Muscle layer of duodenum (tissue), 2 donors: ENCODE measurements around the gene BRME1.

Experiments used
- H3K27ac ChIP-seq: one replicate; pipeline ENCODE4 v1.7.0; 2013; ENCODE audit warnings: mild to moderate bottlenecking, low read length
- H3K27me3 ChIP-seq: one replicate; pipeline ENCODE4 v1.7.0; 2013; ENCODE audit warnings: low read depth, mild to moderate bottlenecking, control low read depth, low read length
- H3K36me3 ChIP-seq, 2 donors: one replicate each; pipeline ENCODE4 v1.7.0; 2013; ENCODE audit warnings: low read length in 2 of 2, control low read depth in 1 of 2, mild to moderate bottlenecking in 1 of 2; ENCODE audit not compliant: insufficient read depth in 2 of 2, control insufficient read depth in 1 of 2
- H3K4me1 ChIP-seq, 2 donors: one replicate each; pipeline ENCODE4 v1.7.0; 2013; ENCODE audit warnings: low read length in 2 of 2, mild to moderate bottlenecking in 2 of 2, control low read depth in 1 of 2, moderate library complexity in 1 of 2; ENCODE audit not compliant: insufficient read depth in 2 of 2, control insufficient read depth in 1 of 2
- H3K4me3 ChIP-seq, 2 donors: one replicate each; pipeline ENCODE4 v1.7.0; 2013; ENCODE audit warnings: low read length in 2 of 2, low read depth in 1 of 2, mild to moderate bottlenecking in 1 of 2
- H3K9me3 ChIP-seq, 2 donors: one replicate each; pipeline ENCODE4 v1.7.0; 2013; ENCODE audit warnings: low read length in 2 of 2, control low read depth in 1 of 2, mild to moderate bottlenecking in 1 of 2; ENCODE audit not compliant: control insufficient read depth in 1 of 2
- donor health status: healthy.

The BRME1 gene

DNA sequence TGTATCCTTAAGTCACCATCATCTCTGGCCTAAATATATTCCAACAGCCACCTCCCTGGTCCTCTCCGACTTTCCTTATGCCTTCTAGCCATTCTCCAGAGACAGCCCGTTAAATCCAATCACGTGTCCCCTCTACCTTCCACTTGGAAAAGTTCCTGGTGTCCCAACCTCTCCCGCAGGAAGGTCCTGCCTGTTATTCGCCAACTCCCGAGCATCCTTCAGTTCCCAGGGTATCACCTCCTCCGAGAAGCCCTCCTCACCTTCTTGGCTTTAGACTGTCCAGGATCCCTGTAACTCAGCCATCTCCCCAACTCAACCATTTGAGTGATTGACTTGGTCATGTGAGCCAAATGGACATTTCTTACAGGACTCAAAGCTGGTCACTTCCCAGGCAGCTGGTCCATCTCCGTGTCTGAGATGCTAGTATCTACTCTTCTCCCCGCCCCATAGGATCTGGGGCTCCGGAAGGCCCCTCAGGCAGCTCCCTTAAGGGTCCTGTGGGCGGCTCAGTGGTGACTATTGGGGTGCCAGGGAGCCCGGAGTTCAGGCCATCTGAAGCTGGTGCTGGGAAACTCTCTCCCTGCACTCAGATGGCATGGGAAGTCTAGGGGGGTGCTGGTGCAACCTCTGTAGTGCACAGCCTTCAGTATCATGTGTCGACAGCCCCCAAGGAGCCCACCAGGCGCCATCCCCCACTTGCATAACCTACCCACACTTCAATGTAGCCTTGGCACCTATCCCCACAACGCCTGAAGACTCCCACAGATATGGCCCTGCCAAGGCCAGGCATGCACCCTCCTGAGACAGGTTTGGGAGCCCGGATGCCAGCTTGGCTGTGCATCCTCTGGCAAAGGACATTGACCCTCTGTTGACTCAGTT lies 56.9 kb downstream of the BRME1 start:
- H3K27me3 ChIP-seq = no peaks in the 10 kb centered on the region
- peaks cover 9 to 27% of the 10 kb centered on the region in 2 donors for H3K4me1 ChIP-seq
- H3K27ac ChIP-seq = peak overlapping the region; percentile 84
- H3K9me3 ChIP-seq = no peaks in the 10 kb centered on the region
- H3K4me3 ChIP-seq = peak overlapping the region in 1 of 2 donors; percentile 6
- peaks cover 0 to 26% of the 10 kb centered on the region in 2 donors for H3K36me3 ChIP-seq

DNA sequence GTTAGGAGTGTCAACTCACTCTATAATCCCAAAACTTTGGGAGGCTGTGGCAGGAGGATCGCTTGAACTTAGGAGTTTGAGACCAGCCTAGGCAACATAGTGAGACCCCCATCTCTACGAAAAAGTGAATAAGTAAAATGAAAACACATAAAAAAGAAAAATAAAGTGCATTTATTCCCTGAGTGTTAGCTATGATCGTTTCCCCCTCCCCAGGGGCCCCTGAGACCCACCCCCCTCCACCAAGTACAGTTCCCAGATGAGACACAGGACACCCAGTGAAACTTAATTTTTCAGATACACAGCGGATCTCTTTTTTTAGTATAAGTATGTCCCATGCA lies 57.6 kb downstream of the BRME1 start:
- H3K4me3 ChIP-seq = no peak overlapping the region
- H3K27me3 ChIP-seq = no peaks in the 10 kb centered on the region
- H3K9me3 ChIP-seq = no peaks in the 10 kb centered on the region
- peaks cover 14 to 34% of the 10 kb centered on the region in 2 donors for H3K4me1 ChIP-seq
- peak overlapping the region; percentile 99 for H3K27ac ChIP-seq
- H3K36me3 ChIP-seq = peaks cover 0 to 26% of the 10 kb centered on the region in 2 donors

- Histone ChIP-seq H3K4me1 (peaks cover 17 to 38% of the 10 kb centered on the region in 2 donors), H3K4me3 (peak overlapping the region; percentile 33 to 60), H3K27me3 (no peaks in the 10 kb centered on the region), H3K9me3 (no peaks in the 10 kb centered on the region), H3K27ac (peak overlapping the region; percentile 99), H3K36me3 (peaks cover 0 to 29% of the 10 kb centered on the region in 2 donors)
These were observed 58.2 kb downstream of the BRME1 start for GRCh38 chr19:13847407-13848339.

GRCh38 chr19:13846557-13847406 lies 59.1 kb downstream of the BRME1 start:
- peaks cover 0 to 29% of the 10 kb centered on the region in 2 donors for H3K36me3 ChIP-seq
- H3K4me3 ChIP-seq = peak overlapping the region; percentile 33 to 60
- no peaks in the 10 kb centered on the region for H3K27me3 ChIP-seq
- peak overlapping the region; percentile 99 for H3K27ac ChIP-seq
- H3K9me3 ChIP-seq = no peaks in the 10 kb centered on the region
- H3K4me1 ChIP-seq = peaks cover 17 to 38% of the 10 kb centered on the region in 2 donors

- Histone ChIP-seq H3K4me1 (peaks cover 12 to 20% of the 10 kb centered on the region in 2 donors), H3K4me3 (peak overlapping the region in 1 of 2 donors; percentile 66), H3K27me3 (no peaks in the 10 kb centered on the region), H3K27ac (peak overlapping the region; percentile 97), H3K9me3 (no peaks in the 10 kb centered on the region), H3K36me3 (peaks cover 0 to 37% of the 10 kb centered on the region in 2 donors)
These were observed 61.7 kb downstream of the BRME1 start for GRCh38 chr19:13844130-13844631.

DNA sequence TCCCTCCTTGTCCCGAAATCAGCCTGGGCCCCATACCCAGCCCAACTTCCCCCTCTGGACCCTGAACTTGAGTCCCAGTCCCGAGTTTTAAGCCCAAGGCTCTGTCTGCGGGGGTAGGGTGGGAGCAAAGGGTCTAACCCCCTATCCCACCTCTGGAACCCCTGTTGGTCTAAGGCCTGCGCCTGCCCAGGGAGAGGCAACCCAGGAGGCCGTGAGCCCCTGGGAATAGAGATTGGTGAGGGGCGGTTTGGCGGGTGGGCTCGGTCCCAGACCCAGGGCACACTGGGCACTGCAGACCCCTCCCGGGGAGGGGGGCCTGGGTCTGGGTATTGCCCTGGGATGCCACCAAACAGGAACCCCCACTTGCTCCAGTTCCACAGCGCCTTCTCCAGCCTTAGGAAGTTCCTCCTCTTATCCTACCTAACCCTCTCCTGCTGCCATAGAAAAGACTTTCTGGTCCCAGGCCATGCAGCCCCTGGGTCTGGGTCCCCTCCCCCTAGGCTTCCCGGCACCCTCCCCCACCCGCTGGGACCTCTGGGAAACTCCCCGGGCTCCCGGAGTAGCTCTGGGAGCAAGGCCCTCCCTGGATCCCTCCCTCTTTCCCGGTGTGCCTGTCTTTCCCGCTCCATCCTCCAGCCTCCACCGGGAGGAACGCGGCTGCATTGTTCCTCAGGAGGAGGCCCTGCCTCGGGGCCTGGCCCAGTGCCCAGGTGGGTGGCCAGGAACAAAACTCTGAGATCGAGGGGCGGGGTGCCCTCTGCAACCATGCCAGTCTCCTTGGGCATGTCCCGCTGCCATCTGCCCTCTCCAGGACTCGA lies 62.6 kb downstream of the BRME1 start:
- Histone ChIP-seq H3K4me3 (peak overlapping the region; percentile 66 to 67), H3K9me3 (no peaks in the 10 kb centered on the region), H3K27me3 (no peaks in the 10 kb centered on the region), H3K36me3 (peaks cover 0 to 40% of the 10 kb centered on the region in 2 donors), H3K4me1 (peaks cover 8 to 20% of the 10 kb centered on the region in 2 donors), H3K27ac (peak overlapping the region; percentile 97)

GRCh38 chr19:13842291-13843103 lies 63.4 kb downstream of the BRME1 start:
- H3K27ac ChIP-seq = peak overlapping the region; percentile 98
- peak overlapping the region; percentile 89 to 94 for H3K4me3 ChIP-seq
- H3K36me3 ChIP-seq = peaks cover 0 to 40% of the 10 kb centered on the region in 2 donors
- H3K9me3 ChIP-seq = no peaks in the 10 kb centered on the region
- H3K4me1 ChIP-seq = peaks cover 8 to 27% of the 10 kb centered on the region in 2 donors
- H3K27me3 ChIP-seq = no peaks in the 10 kb centered on the region

DNA sequence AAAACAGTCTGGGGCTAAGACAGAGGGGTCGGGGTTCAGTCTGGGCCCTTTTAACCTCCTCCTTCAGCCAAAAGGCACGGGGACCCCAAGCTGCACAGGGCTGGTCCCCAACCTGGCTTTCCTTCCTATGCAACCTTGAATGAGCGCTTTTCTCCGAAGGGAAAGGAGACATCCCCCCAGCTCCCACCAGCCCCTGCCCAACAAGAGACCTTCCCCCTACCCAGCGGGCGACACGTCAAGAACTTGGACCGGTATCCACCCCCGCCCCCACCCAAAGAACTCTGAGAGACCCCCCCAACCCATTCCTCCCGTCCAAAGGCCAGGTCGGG lies 64.0 kb downstream of the BRME1 start:
- Histone ChIP-seq H3K36me3 (peaks cover 0 to 40% of the 10 kb centered on the region in 2 donors), H3K9me3 (no peaks in the 10 kb centered on the region), H3K27me3 (no peaks in the 10 kb centered on the region), H3K27ac (peak overlapping the region; percentile 98), H3K4me1 (peaks cover 8 to 33% of the 10 kb centered on the region in 2 donors), H3K4me3 (peak overlapping the region; percentile 89 to 94)

GRCh38 chr19:13841086-13841961 lies 64.6 kb downstream of the BRME1 start:
- Histone ChIP-seq H3K4me1 (peaks cover 8 to 39% of the 10 kb centered on the region in 2 donors), H3K4me3 (peak overlapping the region; percentile 89 to 94), H3K36me3 (peaks cover 3 to 41% of the 10 kb centered on the region in 2 donors), H3K27ac (peak overlapping the region; percentile 98), H3K27me3 (no peaks in the 10 kb centered on the region), H3K9me3 (no peaks in the 10 kb centered on the region)
